T-helper 17 cell (primary cell): ENCODE data around the gene NTSR1. TPM values are rescaled to one million over a fixed set of nuclear protein-coding genes. Genes with fewer than 3 reads are reported as not detected.
A peak's percentile ranks its signal among the peaks of the same experiment; 100 is the strongest.

ENCODE experiments used
- ATAC-seq: fragments of 150-1000 bp; cut with Tn5 transposase; 2 replicates; pipeline ENCODE4 v1.10.0; 2021; ENCODE audit warnings: mild to moderate bottlenecking, moderate library complexity
- DNase-seq, 3 donors: peaks; one replicate each; pipeline versions ENCODE4 v3.0.0 to v3.0.0-alpha.2; 2020 to 2021
- H3K9me3 ChIP-seq: one replicate; pipeline ENCODE4 v1.7.0; 2013; ENCODE audit warnings: low read length, mild to moderate bottlenecking; ENCODE audit not compliant: control insufficient read depth, poor library complexity, severe bottlenecking
- H3K27ac Mint-ChIP-seq: one replicate; pipeline ENCODE4 v1.8.0; 2022; ENCODE audit warnings: mild to moderate bottlenecking, moderate library complexity, mixed read lengths
- H3K27me3 Mint-ChIP-seq: one replicate; pipeline ENCODE4 v1.8.0; 2022; ENCODE audit warnings: mixed read lengths
- H3K36me3 Mint-ChIP-seq: one replicate; pipeline ENCODE4 v1.8.0; 2022; ENCODE audit warnings: low read depth, mixed read lengths
- H3K4me1 Mint-ChIP-seq: one replicate; pipeline ENCODE4 v1.8.0; 2022; ENCODE audit warnings: mild to moderate bottlenecking, mixed read lengths
- H3K4me3 Mint-ChIP-seq: one replicate; pipeline ENCODE4 v1.8.0; 2022; ENCODE audit warnings: mild to moderate bottlenecking, moderate library complexity, mixed read lengths
- total RNA-seq, 4 donors: library from RNA in 2 of 4; stranded (reverse) in 2 of 4; gene quantifications; one replicate each; pipeline ENCODE4 v1.2.3 and lab custom pipeline; 2022 to 2026

NTSR1 gene
- total RNA-seq, 2 donors from 2014 or later, result 0.10 TPM; not detected in 1

GRCh38 chr20:62722627-62723026 lies 14.0 kb downstream of the NTSR1 start:
- Mint-ChIP-seq H3K27me3 (no peaks in the 10 kb centered on the region), H3K4me3 (no peak overlapping the region), H3K36me3 (peaks cover 3% of the 10 kb centered on the region), H3K27ac (no peak overlapping the region), H3K4me1 (peaks cover 4% of the 10 kb centered on the region)
- DNase-seq (no peak), ATAC-seq (no peak)
- H3K9me3 ChIP-seq, result peaks cover 7% of the 10 kb centered on the region

- peaks cover 6% of the 10 kb centered on the region for H3K4me1 Mint-ChIP-seq
- H3K36me3 Mint-ChIP-seq, result peaks cover 3% of the 10 kb centered on the region
- no peak overlapping the region for H3K4me3 Mint-ChIP-seq
- no peaks in the 10 kb centered on the region for H3K27me3 Mint-ChIP-seq
- ATAC-seq, result no peak
- no peak overlapping the region for H3K27ac Mint-ChIP-seq
- DNase-seq, result no peak
- H3K9me3 ChIP-seq, result peaks cover 7% of the 10 kb centered on the region
Observed at GRCh38 chr20:62723351-62723750, 14.7 kb downstream of the NTSR1 start.

DNA sequence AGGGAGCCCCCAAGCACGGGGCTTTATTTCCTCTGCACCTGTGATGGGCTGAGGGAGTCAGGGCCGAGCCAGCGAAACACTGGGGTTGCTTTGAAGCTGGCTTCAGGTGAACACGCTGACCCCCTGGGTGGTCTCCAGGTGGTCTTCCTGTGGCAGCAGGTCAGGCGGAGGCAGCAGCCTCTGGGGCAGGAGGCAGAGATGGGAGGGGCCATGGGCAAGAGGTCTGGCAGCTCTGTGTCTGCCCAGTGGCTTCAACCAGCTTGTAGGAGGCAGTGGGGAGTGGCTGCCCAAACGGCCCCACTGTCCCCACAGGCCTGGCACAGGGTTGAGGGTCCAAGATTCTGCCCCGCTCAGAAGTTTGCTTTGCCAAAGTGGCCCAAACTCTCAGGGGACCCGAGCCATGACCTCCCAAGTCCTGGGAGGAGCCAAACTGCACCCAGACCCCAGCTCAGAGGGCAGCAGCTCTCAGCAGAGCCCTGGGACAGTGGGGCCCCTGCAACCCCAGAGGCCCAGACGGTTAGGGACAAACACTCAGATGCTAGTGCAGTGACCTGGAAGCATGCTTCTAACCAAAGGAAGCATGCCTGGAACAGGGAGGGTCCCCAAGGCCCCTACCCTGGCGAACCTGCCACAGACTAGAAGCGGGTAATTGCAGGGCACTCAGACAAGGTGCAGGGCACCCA lies 15.3 kb downstream of the NTSR1 start:
- no peak overlapping the region for H3K4me3 Mint-ChIP-seq
- H3K27me3 Mint-ChIP-seq, result no peaks in the 10 kb centered on the region

DNA sequence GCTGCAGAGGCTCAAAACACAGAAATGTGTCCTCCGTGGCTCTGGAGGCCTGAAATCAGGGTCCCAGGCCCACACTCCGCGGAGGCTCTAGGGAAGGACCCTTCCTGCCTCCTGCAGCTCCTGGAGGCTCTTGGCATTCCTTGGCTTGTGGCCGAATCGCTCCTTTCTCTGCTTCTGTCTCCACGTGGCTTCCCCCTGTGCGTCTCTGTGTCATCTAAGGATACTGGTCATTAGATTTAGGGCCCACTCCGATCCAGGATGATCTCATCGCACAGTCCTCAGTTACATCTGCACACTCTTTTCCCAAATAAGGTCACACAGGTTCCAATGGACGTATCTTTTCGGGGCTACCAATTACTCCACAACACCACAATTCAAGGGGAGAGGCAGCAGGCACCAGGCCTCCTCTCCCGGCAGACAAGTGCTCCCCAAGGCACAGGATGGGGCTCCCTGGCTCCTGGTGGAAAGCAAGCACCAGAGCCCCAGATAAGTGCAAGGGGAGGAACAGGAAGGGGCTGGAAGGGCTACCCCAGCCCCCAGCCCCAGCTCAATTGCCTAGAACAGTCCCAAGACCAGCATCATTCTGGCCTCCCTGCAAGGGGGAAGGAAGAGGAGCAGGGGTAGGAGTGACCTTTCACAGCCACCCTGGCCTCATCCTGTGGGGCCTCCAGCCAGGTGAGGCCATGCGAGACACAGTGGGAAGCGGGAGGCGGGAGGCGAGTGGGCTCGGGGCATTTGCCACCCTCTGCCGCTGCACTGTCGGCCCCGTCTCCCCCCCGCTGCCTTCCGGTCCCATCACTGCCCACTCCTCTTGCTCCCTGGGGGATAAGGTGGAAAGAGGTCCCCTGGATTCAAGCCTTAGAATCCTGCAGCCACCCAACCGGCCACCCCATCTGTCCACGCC lies 16.3 kb downstream of the NTSR1 start:
- Mint-ChIP-seq H3K4me1 (peaks cover 8% of the 10 kb centered on the region), H3K27ac (no peak overlapping the region), H3K4me3 (no peak overlapping the region), H3K27me3 (no peaks in the 10 kb centered on the region), H3K36me3 (peaks cover 3% of the 10 kb centered on the region)
- ATAC-seq, result no peak
- DNase-seq, result no peak
- H3K9me3 ChIP-seq, result peaks cover 7% of the 10 kb centered on the region

More for the DNA sequence above, 15.3 kb downstream of the NTSR1 start:
- DNase-seq, result no peak
- peaks cover 7% of the 10 kb centered on the region for H3K9me3 ChIP-seq
- H3K36me3 Mint-ChIP-seq, result peaks cover 3% of the 10 kb centered on the region
- peaks cover 8% of the 10 kb centered on the region for H3K4me1 Mint-ChIP-seq
- no peak for ATAC-seq
- no peak overlapping the region for H3K27ac Mint-ChIP-seq

DNA sequence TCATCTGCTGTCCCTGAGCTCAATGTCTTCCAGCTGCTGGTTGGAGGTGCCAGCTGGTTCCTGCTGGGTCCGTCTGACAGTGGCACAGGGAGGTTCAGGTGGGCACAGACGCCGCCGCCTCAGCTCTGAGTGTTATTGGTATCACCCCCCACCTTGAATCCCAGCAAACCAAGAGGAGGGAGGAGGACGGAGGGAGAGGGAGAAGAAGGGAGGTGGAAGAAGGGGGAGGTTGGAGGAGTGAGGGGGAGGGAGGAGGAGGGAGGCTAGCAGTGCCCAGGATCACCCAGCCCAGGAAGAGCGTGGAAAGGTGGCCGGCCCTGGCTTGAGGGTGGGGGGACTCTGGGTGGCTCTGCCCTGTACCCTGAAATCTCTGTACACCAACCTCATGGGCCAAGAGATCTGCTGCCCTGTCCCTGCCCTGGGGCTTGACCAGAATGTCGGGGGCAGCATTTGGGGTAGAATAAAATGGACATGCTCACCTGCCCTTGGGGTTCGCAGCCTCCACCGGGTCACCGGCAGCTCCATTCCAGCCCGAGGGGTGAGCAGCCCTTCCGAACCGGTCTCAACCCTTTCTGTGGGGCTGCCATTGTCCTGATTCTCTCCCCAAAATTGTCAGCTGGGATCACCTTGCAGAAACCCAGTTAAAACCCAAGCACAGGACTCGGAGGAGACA lies 17.1 kb downstream of the NTSR1 start:
- H3K36me3 Mint-ChIP-seq, result peaks cover 2% of the 10 kb centered on the region
- DNase-seq, result no peak
- peak overlapping the region; percentile 39 for H3K27ac Mint-ChIP-seq
- peaks cover 7% of the 10 kb centered on the region for H3K9me3 ChIP-seq
- no peaks in the 10 kb centered on the region for H3K27me3 Mint-ChIP-seq
- no peak for ATAC-seq
- H3K4me1 Mint-ChIP-seq, result peaks cover 8% of the 10 kb centered on the region
- H3K4me3 Mint-ChIP-seq, result no peak overlapping the region

DNA sequence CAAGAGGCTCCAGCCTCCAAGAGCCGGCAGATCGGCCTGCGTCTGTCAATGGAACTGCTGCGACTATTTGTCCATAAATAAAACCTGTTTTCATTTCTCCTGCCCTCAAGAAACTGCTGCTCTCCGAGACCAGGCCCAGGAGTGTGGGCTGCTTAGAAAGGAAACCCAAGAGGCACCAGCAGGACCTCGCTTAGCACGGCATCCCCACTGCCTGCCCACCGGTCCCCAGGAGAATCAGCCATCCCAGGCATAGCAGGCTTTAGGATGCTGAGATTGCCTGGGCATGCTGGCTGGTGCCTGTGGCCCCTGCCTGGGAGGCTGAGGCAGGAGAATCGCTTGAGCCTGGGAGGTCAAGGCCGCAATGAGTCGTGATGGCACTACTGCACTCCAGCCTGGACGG lies 17.6 kb downstream of the NTSR1 start:
- H3K27ac Mint-ChIP-seq, result peak overlapping the region; percentile 39
- H3K4me3 Mint-ChIP-seq, result no peak overlapping the region
- peaks cover 1% of the 10 kb centered on the region for H3K9me3 ChIP-seq
- no peaks in the 10 kb centered on the region for H3K27me3 Mint-ChIP-seq
- peaks cover 2% of the 10 kb centered on the region for H3K36me3 Mint-ChIP-seq
- DNase-seq, result no peak
- no peak for ATAC-seq
- peaks cover 8% of the 10 kb centered on the region for H3K4me1 Mint-ChIP-seq

GRCh38 chr20:62726716-62727583 lies 18.3 kb downstream of the NTSR1 start:
- ATAC-seq (no peak), DNase-seq (no peak)
- Mint-ChIP-seq H3K4me1 (peaks cover 6% of the 10 kb centered on the region), H3K27ac (peak overlapping the region; percentile 39), H3K36me3 (no peaks in the 10 kb centered on the region), H3K4me3 (no peak overlapping the region), H3K27me3 (no peaks in the 10 kb centered on the region)
- H3K9me3 ChIP-seq, result no peaks in the 10 kb centered on the region

- Mint-ChIP-seq H3K4me3 (no peak overlapping the region), H3K4me1 (peaks cover 6% of the 10 kb centered on the region), H3K27me3 (no peaks in the 10 kb centered on the region), H3K36me3 (no peaks in the 10 kb centered on the region), H3K27ac (no peak overlapping the region)
- DNase-seq (no peak), ATAC-seq (no peak)
- no peaks in the 10 kb centered on the region for H3K9me3 ChIP-seq
Observed at GRCh38 chr20:62727584-62728027, 19.0 kb downstream of the NTSR1 start.

DNA sequence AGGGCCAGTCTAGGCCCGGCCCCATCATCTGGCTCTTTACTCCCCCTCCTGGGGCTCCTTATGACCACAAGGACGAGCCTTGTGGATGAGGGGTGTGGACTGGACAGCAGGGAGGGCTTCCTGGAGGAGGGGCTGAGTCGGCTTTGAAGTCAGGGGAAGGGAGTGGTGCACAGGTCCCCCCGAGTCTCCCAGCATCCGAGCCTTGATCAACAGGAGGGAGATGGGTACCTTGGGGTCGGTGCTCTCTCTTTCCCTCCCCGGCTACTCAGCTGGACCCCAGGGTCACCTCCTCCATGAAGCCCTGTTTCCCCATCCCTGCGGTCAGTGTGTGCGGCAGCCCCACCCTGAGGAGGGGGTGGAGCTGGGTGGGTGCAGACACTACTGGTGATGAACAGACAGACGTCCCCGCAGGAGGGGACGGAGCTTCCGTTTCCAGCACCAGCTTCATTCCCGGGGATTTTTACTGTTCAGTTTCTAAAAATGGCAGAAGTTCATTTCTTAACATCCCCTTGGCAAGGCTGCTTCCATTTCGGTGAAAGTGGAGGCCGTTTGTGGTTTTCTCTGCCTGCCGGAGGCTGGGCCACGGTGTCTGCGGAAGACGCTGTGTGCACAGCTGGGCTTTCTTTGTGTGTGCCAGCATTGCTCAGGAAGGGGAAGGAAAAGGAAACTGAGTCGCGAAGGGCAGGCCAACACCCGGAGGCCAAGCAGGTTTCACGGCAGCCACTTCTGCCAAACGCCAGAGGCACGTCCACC lies 19.6 kb downstream of the NTSR1 start:
- ATAC-seq, result no peak
- H3K4me1 Mint-ChIP-seq, result peaks cover 6% of the 10 kb centered on the region
- peak overlapping the region; percentile 47 for H3K4me3 Mint-ChIP-seq
- H3K27me3 Mint-ChIP-seq, result no peaks in the 10 kb centered on the region
- no peak overlapping the region for H3K27ac Mint-ChIP-seq
- H3K9me3 ChIP-seq, result no peaks in the 10 kb centered on the region
- no peak for DNase-seq
- H3K36me3 Mint-ChIP-seq, result no peaks in the 10 kb centered on the region

DNA sequence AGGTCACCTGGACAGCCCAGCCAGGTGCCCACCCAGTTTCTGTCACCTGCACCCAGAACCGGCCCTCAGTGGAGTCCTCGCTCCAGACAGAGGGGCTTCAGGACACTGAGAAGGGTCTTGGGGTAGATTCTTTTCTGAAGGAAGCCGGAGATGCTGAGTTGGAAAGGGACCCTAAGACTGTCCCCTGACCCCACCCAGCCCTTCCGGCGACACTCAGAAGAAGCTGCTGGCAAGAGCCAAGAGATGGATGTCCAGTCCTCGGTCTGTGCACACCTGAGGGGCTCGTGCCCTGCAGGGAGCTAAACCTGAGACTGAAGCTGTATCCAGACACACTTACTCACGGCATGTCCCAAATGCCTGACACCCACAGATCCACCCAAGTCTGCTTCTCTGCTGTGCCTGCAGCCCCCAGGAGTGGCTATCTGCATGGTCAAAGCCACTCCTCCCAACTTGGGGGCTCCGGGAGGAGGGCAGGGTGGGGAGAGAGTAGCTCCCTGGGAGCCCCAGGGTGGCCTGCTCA lies 20.2 kb downstream of the NTSR1 start:
- H3K36me3 Mint-ChIP-seq, result peaks cover 2% of the 10 kb centered on the region
- H3K4me3 Mint-ChIP-seq, result no peak overlapping the region
- no peak for DNase-seq
- ATAC-seq, result no peak
- H3K9me3 ChIP-seq, result no peaks in the 10 kb centered on the region
- H3K27me3 Mint-ChIP-seq, result no peaks in the 10 kb centered on the region
- H3K27ac Mint-ChIP-seq, result peak overlapping the region; percentile 57
- H3K4me1 Mint-ChIP-seq, result peaks cover 9% of the 10 kb centered on the region

DNA sequence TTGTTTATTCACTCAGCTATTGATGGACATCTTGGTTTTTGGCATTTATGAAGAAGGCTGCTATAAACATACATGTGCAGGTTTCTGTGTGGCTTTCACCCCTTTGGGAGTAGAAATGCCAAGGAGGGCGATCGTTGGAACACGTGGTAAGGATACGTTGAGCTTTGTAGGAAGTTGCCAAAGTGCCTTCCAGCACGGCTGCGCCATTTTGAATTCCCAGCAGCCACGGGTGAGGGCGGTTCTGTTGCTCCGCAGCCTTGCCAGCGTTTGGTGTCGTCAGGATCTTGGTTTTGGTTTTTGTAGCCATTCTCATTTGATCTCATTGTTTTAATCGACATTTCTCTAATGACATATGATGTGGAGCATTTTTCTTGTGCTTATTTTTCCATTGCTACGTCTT lies 21.8 kb downstream of the NTSR1 start:
- no peaks in the 10 kb centered on the region for H3K9me3 ChIP-seq
- no peak overlapping the region for H3K4me3 Mint-ChIP-seq
- ATAC-seq (no peak), DNase-seq (no peak)
- H3K27me3 Mint-ChIP-seq, result no peaks in the 10 kb centered on the region
- H3K36me3 Mint-ChIP-seq, result peaks cover 2% of the 10 kb centered on the region
- peaks cover 7% of the 10 kb centered on the region for H3K4me1 Mint-ChIP-seq
- H3K27ac Mint-ChIP-seq, result no peak overlapping the region
